K562 (cell line): ENCODE results near the gene NAPA. TPM values are rescaled to one million over a fixed set of nuclear protein-coding genes. Genes with fewer than 3 reads are reported as not detected.

ENCODE experiments used
- ATAC-seq: fragments of 200-7000 bp; cut with Tn5 transposase; 3 replicates; pipeline ENCODE4 v1.9.1; 2020; ENCODE audit warnings: moderate library complexity
- BruUV-seq: library from RNA; stranded (reverse); fragments of 400-500 nt; replicated peaks from 2 replicates; lab custom pipeline; 2021; lab: Mats Ljungman, UMichigan
- CTCF ChIA-PET: fragments of 300-600 bp; formaldehyde crosslinking; extraction: SDS; loops from one replicate; lab custom pipeline; 2021; ENCODE audit warnings: low intra/inter-chr PET ratio; lab: Yijun Ruan, JAX
- POLR2A ChIA-PET: fragments of 300-600, 350-650 bp; sonication (Branson Sonifier 250); formaldehyde crosslinking; extraction: SDS; loops from one replicate; lab custom pipeline; 2021; ENCODE audit warnings: antibody characterized with exemption, inconsistent platforms; lab: Yijun Ruan, JAX
- DNase-seq, 4 experiments: peaks; one replicate each; pipeline versions ENCODE4 v3.0.0 to v3.0.0-alpha.2; 2011 to 2018; ENCODE audit warnings: low spot score in 3 of 4, mixed read lengths in 3 of 4; ENCODE audit errors: extremely low read depth in 1 of 4
- FAIRE-seq: peaks from 2 replicates; lab custom pipeline; 2011; peaks lifted over from hg19 to GRCh38; lab: Jason Lieb, UNC
- H2AFZ ChIP-seq: 2 replicates; pipeline ENCODE4 v1.6.0; 2011; ENCODE audit warnings: low read depth, low read length, control low read depth, inconsistent platforms
- H3K27ac ChIP-seq: fragments of 200-600 bp; 3 replicates; pipeline ENCODE4 v1.8.0; 2011; ENCODE audit warnings: low read depth, mild to moderate bottlenecking, control low read depth, inconsistent platforms, low read length, moderate library complexity, mixed read lengths; ENCODE audit errors: extremely low read depth
- H3K27me3 ChIP-seq, 2 experiments: fragments of 300-600 bp in 1 of 2; 2 replicates in 1 of 2; 3 replicates in 1 of 2; pipeline versions ENCODE4 v1.6.0 to v1.8.0; 2011; ENCODE audit warnings: inconsistent platforms in 2 of 2, low read length in 2 of 2, mild to moderate bottlenecking in 1 of 2, mixed read lengths in 1 of 2, moderate library complexity in 1 of 2; ENCODE audit not compliant: control insufficient read depth in 2 of 2, insufficient read depth in 2 of 2
- H3K36me3 ChIP-seq: fragments of 300-600 bp; 3 replicates; pipeline ENCODE4 v1.8.0; 2011; ENCODE audit warnings: mild to moderate bottlenecking, low read length, inconsistent platforms; ENCODE audit not compliant: control insufficient read depth, insufficient read depth
- H3K4me1 ChIP-seq, 2 experiments: fragments of 200-600 bp in 1 of 2; replicated peaks in 1 of 2; 2 replicates in 1 of 2; 3 replicates in 1 of 2; pipeline versions ENCODE4 v1.5.1 to v1.8.0; 2011; ENCODE audit warnings: inconsistent platforms in 2 of 2, low read length in 2 of 2, mild to moderate bottlenecking in 1 of 2, mixed read lengths in 1 of 2, moderate library complexity in 1 of 2; ENCODE audit not compliant: control insufficient read depth in 2 of 2, insufficient read depth in 2 of 2
- H3K4me2 ChIP-seq: 2 replicates; pipeline ENCODE4 v1.6.1; 2011; ENCODE audit warnings: low read length, control low read depth, inconsistent platforms, mixed read lengths; ENCODE audit not compliant: insufficient read depth
- H3K4me3 ChIP-seq: fragments of 200-600 bp; sonication (generic), shearing (Covaris generic); 2 replicates; pipeline ENCODE4 v1.5.1; 2016; ENCODE audit warnings: control low read depth, inconsistent platforms
- H3K79me2 ChIP-seq: fragments of 200-600 bp; 3 replicates; pipeline ENCODE4 v1.8.0; 2011; ENCODE audit warnings: low read length, inconsistent platforms; ENCODE audit not compliant: control insufficient read depth, insufficient read depth
- H3K9ac ChIP-seq, 2 experiments: 2 replicates each; pipeline versions ENCODE4 v1.6.0 to v1.6.1; 2011; ENCODE audit warnings: low read depth in 2 of 2, low read length in 2 of 2, control low read depth in 1 of 2, inconsistent platforms in 1 of 2, mild to moderate bottlenecking in 1 of 2, mixed read lengths in 1 of 2; ENCODE audit not compliant: insufficient read depth in 1 of 2
- H3K9me1 ChIP-seq: one replicate; pipeline ENCODE4 v1.6.0; 2011; ENCODE audit warnings: inconsistent platforms, mild to moderate bottlenecking, low read length, moderate library complexity; ENCODE audit not compliant: control insufficient read depth, insufficient read depth
- H3K9me3 ChIP-seq: replicated peaks from 2 replicates; pipeline ENCODE4 v1.5.1; 2011; ENCODE audit warnings: low read depth, low read length, inconsistent platforms; ENCODE audit not compliant: control insufficient read depth, insufficient read depth
- H4K20me1 ChIP-seq: replicated peaks from 2 replicates; pipeline ENCODE4 v1.6.1; 2011; ENCODE audit warnings: low read length, inconsistent platforms, mixed read lengths; ENCODE audit not compliant: control insufficient read depth, insufficient read depth
- ELF4 ChIP-seq: fragments of 450-650 bp; formaldehyde crosslinking; IDR thresholded peaks from 2 replicates; pipeline ENCODE4 v1.4.0; 2022; ENCODE audit warnings: missing genetic modification characterization
- HBP1 ChIP-seq: fragments of 450-650 bp; formaldehyde crosslinking; IDR thresholded peaks from 2 replicates; pipeline ENCODE4 v1.4.0; 2022; ENCODE audit warnings: missing genetic modification characterization
- HDAC6 ChIP-seq: IDR thresholded peaks from 2 replicates; pipeline ENCODE4 v1.6.1; 2012; ENCODE audit warnings: low read depth, mild to moderate bottlenecking, control low read depth, inconsistent platforms, low read length, moderate library complexity
- MLLT1 ChIP-seq, 2 experiments: fragments of 450-650 bp; IDR thresholded peaks; 2 replicates each; pipeline ENCODE4 v1.6.1; 2016
- MYBL2 ChIP-seq, 2 experiments: fragments of 450-650 bp in 1 of 2; sonication (generic) in 1 of 2; formaldehyde crosslinking in 1 of 2; IDR thresholded peaks; 2 replicates each; pipeline versions ENCODE4 v1.6.1 to v1.8.1; 2017 to 2022; ENCODE audit warnings: borderline replicate concordance in 1 of 2, inconsistent platforms in 1 of 2, low read depth in 1 of 2, mild to moderate bottlenecking in 1 of 2, missing genetic modification reagents in 1 of 2, moderate library complexity in 1 of 2
- NFIC ChIP-seq: fragments of 450-650 bp; IDR thresholded peaks from 2 replicates; pipeline ENCODE4 v1.6.1; 2017; ENCODE audit warnings: mild to moderate bottlenecking, inconsistent platforms
- NKRF ChIP-seq: fragments of 450-650 bp; IDR thresholded peaks from 2 replicates; pipeline ENCODE4 v1.6.1; 2016; ENCODE audit warnings: borderline replicate concordance
- OTX1 ChIP-seq: fragments of 450-650 bp; formaldehyde crosslinking; IDR thresholded peaks from 2 replicates; pipeline ENCODE4 v1.4.0; 2022; ENCODE audit warnings: mild to moderate bottlenecking
- PHF20 ChIP-seq: fragments of 450-650 bp; IDR thresholded peaks from 2 replicates; pipeline ENCODE4 v1.6.1; 2018; ENCODE audit not compliant: partially characterized antibody
- SUPT5H ChIP-seq: fragments of 450-650 bp; IDR thresholded peaks from 2 replicates; pipeline ENCODE4 v1.6.1; 2016
- THRAP3 ChIP-seq: fragments of 450-650 bp; IDR thresholded peaks from 2 replicates; pipeline ENCODE4 v1.6.1; 2016; ENCODE audit warnings: mild to moderate bottlenecking, inconsistent platforms, borderline replicate concordance
- THRB ChIP-seq: fragments of 450-650 bp; formaldehyde crosslinking; conservative IDR thresholded peaks from 2 replicates; pipeline ENCODE4 v1.4.0; 2022; ENCODE audit warnings: mild to moderate bottlenecking, missing genetic modification characterization
- ZBTB26 ChIP-seq: fragments of 450-650 bp; formaldehyde crosslinking; IDR thresholded peaks from 2 replicates; pipeline ENCODE4 v1.4.0; 2022; ENCODE audit warnings: missing genetic modification characterization
- WGBS: fragments of 100-300 bp; shearing (Covaris generic); methylation state at CpG from one replicate; pipeline ENCODE4 v1.1.6; 2016; ENCODE audit warnings: low coverage, mixed read lengths; ENCODE audit not compliant: insufficient coverage; ENCODE audit errors: missing lambda C conversion rate; 5-methylcytosine and 5-hydroxymethylcytosine counted together
- in situ Hi-C: fragments of 300-500 bp; cut with MboI; formaldehyde crosslinking; loops from 4 replicates; pipeline ENCODE4 v1.15.0; 2018; ENCODE audit warnings: inconsistent platforms, mixed read lengths
- intact Hi-C: fragments of 100-400 bp; cut with micrococcal nuclease; formaldehyde crosslinking; loops from 2 replicates; pipeline ENCODE4 v1.14.2; 2022
- polyA plus RNA-seq, 8 experiments: library from polyadenylated mRNA; depleted of rRNA in 4 of 8; stranded (reverse) in 5 of 8; unstranded in 3 of 8; fragments of >200 nt; fragmentation: Nextera tagmentation in 2 of 8; fragmentation: Illumina TruSeq in 1 of 8; extraction: Ambion mirVana in 2 of 8; extraction: Trizol in 1 of 8; gene quantifications; 2 replicates each; pipeline versions ENCODE4 v1.2.1 to v1.2.3, GENCODE V29; 2011 to 2014; ENCODE audit warnings: inconsistent platforms in 1 of 8, missing spikeins in 1 of 8
- total RNA-seq, 7 experiments: library from RNA; depleted of rRNA in 6 of 7; stranded (reverse); fragments of >200 nt in 6 of 7; fragmentation: Illumina TruSeq in 2 of 7; extraction: Trizol in 2 of 7; gene quantifications; 2 replicates each; pipeline versions ENCODE4 v1.2.1 to v1.2.3, GENCODE V29; 2011 to 2021; ENCODE audit warnings: low replicate concordance in 1 of 7

NAPA gene
- total and polyA plus RNA-seq, 9 of the 15 experiments (the other 6 are each of a cell fraction or from before 2014, with no cell fraction given) = 5.4 to 98.6 (median 77.5) TPM

GRCh38 chr19:47490031-47490430, 24.8 kb downstream of the NAPA start:
- CTCF ChIA-PET = no interaction called here
- TF ChIP-seq HDAC6 (no peak), HBP1 (peak; percentile 81; the same call in 1 of the 2 replicates), OTX1 (CRISPR knock-in tag) (0 out of 2 replicates have a peak, but pooled peaks have one; percentile 46), MYBL2 (IDR thresholded peaks at IDR 0.05; ENCODE audit: low read depth) (0 out of 2 replicates have a peak, but pooled peaks have one; percentile 15), MYBL2 (CRISPR knock-in tag; IDR thresholded peaks at IDR 0.05; ENCODE audit: borderline replicate concordance) (no peak), ELF4 (CRISPR knock-in tag) (peak; percentile 78; the same call in 1 of the 2 replicates), ZBTB26 (CRISPR knock-in tag) (peak; percentile 79; the same call in 1 of the 2 replicates), NKRF (0 out of 2 replicates have a peak, but pooled peaks have one; percentile 31), THRB (CRISPR knock-in tag) (0 out of 2 replicates have a peak, but pooled peaks have one; percentile 77), SUPT5H (peak; percentile 49), MLLT1 (IDR thresholded peaks at IDR 0.05) (0 out of 4 replicates have a peak, but pooled peaks of 1 of the 2 experiments have one; percentile 36), THRAP3 (0 out of 2 replicates have a peak, but pooled peaks have one; percentile 46), PHF20 (peak; percentile 45), NFIC (0 out of 2 replicates have a peak, but pooled peaks have one; percentile 10)

More at GRCh38 chr19:47490031-47490430, 24.8 kb downstream of the NAPA start:
- no peak overlapping the region for H3K9ac ChIP-seq
- H3K4me2 ChIP-seq = no peak overlapping the region
- no peaks in the 10 kb centered on the region for H3K27me3 ChIP-seq
- no peak overlapping the region for H2AFZ ChIP-seq
- H4K20me1 ChIP-seq = no peaks in the 10 kb centered on the region
- DNase-seq (no peak), FAIRE-seq (peak; percentile 76), ATAC-seq (no peak)
- BruUV-seq = no TSS peak
- peaks cover 4% of the 10 kb centered on the region; the same call in 2 of the 3 replicates for H3K79me2 ChIP-seq
- H3K27ac ChIP-seq = no peak overlapping the region; the same call in 2 of the 3 replicates
- H3K4me1 ChIP-seq = peaks cover 3 to 62% of the 10 kb centered on the region in 2 experiments; a peak in 4 of 5 replicates
- WGBS = 88% methylated on average over 5 of the region's 7 CpGs
- intact Hi-C loops (no loop called here), in situ Hi-C loops (no loop called here)
- no peak overlapping the region for H3K4me3 ChIP-seq
- POLR2A ChIA-PET = interaction anchor here (0.6 to 1.2 kb wide), 3 partner anchors 11 to 1932 kb away, joined by 3 read pairs; partner anchors contain the start of gene NAPA
- H3K36me3 ChIP-seq = peaks cover 64% of the 10 kb centered on the region
- H3K9me3 ChIP-seq = no peaks in the 10 kb centered on the region
- no peaks in the 10 kb centered on the region for H3K9me1 ChIP-seq
